ENCODE data around the gene SENP5.

SENP5 gene

DNA sequence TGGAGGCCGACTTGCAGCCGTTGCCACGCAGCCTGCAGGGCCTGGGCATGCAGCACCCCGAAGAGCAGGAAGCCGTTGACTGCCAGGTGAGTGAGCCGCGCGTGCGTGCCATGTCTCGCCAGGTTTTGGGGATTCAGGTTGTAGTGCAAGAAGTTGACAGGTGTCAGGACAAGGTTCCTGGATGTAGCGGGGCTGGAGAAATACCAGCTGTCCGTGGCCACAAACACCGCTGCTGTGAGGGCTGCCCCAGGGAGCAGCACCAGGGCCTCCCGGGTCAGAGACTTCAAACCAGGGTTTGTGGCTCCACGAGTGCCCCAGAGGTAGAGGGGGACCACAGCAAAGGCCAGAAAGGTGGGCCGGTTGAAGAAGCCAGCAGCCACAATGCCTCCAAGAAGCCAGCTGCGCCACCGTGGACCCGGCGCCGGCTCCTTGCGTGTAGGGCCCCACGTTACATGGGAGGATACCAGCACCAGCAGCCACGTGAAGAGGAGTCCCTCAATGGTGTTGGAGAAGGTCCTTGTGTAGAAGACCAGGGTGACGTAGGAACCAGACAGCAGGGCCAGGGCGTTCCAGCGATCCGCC, 80.2 kb downstream of the SENP5 start:
- no peak overlapping the region for H3K27ac ChIP-seq
- TF ChIP-seq, protein P1, sequence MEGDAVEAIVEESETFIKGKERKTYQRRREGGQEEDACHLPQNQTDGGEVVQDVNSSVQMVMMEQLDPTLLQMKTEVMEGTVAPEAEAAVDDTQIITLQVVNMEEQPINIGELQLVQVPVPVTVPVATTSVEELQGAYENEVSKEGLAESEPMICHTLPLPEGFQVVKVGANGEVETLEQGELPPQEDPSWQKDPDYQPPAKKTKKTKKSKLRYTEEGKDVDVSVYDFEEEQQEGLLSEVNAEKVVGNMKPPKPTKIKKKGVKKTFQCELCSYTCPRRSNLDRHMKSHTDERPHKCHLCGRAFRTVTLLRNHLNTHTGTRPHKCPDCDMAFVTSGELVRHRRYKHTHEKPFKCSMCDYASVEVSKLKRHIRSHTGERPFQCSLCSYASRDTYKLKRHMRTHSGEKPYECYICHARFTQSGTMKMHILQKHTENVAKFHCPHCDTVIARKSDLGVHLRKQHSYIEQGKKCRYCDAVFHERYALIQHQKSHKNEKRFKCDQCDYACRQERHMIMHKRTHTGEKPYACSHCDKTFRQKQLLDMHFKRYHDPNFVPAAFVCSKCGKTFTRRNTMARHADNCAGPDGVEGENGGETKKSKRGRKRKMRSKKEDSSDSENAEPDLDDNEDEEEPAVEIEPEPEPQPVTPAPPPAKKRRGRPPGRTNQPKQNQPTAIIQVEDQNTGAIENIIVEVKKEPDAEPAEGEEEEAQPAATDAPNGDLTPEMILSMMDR (IDR thresholded peaks at IDR 0.05) = no peak
- no peak for TF ChIP-seq ZFX (IDR thresholded peaks at IDR 0.05; ENCODE audit: borderline replicate concordance)

DNA sequence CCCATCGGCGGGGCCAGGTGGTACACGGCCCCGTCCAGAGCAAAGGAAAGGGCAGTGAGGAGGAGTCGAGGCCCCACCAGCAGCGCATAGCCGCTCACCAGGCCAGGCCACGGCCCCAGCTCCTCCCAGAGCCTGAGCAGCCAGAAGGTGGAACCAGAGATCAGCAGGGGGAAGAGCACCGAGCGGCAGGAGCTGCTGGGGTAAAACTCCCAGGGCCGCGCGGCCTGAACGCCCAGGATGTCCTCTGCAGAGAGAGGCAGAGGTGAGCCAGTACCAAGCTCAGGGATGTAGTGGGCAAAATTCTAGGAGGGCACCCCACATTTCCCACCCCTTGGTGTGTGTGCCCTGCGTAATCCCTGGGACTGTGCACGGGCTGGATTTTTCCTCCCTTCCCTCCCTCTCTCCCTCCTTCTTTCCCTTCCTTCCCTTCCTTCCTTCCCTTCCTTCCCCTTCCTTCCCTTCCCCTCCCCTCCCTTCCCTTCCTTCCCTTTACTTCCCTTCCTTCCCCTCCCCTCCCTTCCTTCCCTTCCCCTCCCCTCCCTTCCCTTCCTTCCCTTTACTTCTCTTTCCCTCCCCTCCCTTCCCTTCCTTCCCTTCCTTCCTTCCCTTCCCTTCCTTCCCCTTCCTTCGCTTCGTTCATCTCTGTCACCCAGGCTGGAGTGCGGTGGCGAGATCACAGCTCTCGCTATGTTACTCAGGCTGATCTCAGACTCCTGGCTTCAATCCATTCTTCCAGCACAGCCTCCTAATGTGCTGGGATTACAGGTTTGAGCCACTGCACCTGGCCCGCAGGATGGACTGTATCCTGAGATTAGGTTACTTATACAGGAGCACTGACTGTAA, 80.9 kb downstream of the SENP5 start:
- TF ChIP-seq ZFX (IDR thresholded peaks at IDR 0.05; ENCODE audit: borderline replicate concordance) = no peak
- TF ChIP-seq, protein P1 (IDR thresholded peaks at IDR 0.05) = no peak
- no peak overlapping the region for H3K27ac ChIP-seq

DNA sequence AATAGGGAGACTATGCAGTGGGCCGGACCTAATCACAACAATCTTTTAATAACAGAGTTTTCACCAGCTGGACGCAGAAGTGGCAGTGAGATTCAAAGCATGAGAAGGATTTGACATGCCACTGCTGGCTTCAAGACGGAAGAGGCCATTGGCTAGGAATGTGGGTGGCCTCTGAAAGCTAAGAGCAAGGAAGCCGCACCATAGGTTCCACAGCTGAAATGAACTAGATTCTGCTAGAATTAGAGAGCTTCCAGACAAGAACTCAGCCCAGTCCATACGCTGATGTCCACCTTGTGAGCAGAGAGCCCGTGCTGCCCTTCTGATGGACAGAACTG, 81.5 kb downstream of the SENP5 start:
- TF ChIP-seq, protein P1 (IDR thresholded peaks at IDR 0.05) = no peak
- TF ChIP-seq ZFX (IDR thresholded peaks at IDR 0.05; ENCODE audit: borderline replicate concordance) = no peak
- no peak overlapping the region for H3K27ac ChIP-seq

DNA sequence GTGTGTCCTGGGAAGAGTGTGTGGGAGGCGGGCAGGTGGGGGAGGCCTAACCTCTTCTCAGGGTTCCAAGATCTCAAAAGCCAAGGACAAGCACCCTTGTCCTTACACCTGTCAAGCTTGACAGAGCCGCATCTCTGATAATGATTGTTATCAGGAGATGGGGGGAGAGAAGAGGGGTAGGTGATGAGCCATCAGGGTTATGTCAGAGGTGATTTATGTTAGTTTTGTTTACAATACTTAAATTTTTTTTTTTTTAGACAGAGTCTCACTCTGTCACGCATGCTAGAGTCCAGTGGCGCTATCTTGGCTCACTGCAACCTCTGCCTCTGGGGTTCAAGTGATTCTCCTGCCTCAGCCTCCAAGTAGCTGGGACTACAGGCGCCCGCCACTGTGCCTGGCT, 82.0 kb downstream of the SENP5 start:
- TF ChIP-seq, protein P1 (IDR thresholded peaks at IDR 0.05) = no peak
- no peak for TF ChIP-seq ZFX (IDR thresholded peaks at IDR 0.05; ENCODE audit: borderline replicate concordance)
- no peak overlapping the region for H3K27ac ChIP-seq

DNA sequence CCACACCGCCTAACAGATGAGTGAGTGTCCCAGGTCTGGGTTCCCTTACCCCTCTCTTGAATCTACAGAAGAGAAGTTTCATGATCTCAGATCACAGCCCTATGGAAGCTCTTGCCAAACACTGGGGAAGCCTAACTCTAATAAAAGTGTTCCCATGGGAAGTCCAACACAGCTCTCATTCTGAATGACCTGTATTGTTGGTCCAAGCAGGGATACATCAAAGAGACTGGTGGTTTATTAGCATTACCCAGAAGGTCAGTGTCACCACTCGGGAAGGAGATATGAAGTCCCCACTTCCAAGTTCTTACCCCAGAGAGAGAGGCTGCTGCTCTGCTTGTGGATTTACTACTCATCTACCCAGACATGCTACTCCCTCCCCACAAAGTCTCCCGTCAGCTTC, 83.7 kb downstream of the SENP5 start:
- TF ChIP-seq ZFX (IDR thresholded peaks at IDR 0.05; ENCODE audit: borderline replicate concordance) = no peak
- TF ChIP-seq, protein P1 (IDR thresholded peaks at IDR 0.05) = no peak
- H3K27ac ChIP-seq = no peak overlapping the region

DNA sequence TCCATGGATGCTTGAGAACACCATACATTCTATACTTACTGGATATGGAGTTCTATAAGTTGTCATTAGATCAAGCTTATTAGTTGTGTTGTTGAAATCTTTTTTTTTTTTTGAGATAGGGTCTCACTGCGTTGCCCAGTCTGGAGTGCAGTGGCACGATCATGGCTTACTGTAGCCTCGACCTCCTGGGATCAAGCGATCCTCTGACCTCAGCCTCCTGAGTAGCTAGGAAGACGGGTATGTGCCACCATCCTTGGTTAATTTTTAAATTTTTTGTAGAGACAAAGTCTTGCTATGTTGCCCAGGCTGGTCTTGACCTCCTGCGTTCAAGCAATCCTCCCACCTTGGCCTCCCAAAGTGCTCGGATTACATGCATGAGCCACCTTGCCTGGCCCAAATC, 87.1 kb downstream of the SENP5 start:
- no peak overlapping the region for H3K27ac ChIP-seq
- TF ChIP-seq, protein P1 (IDR thresholded peaks at IDR 0.05) = no peak
- no peak for TF ChIP-seq ZFX (IDR thresholded peaks at IDR 0.05; ENCODE audit: borderline replicate concordance)
